COLO668 (cell line): ENCODE data around the gene ITGBL1.

Experiments used
- DNase-seq: peaks from one replicate; lab custom pipeline; 2025; ENCODE audit not compliant: unreplicated experiment; lab: John Stamatoyannopoulos, UW

The ITGBL1 gene

GRCh38 chr13:101449790-101450748 is 2.4 kb upstream of the ITGBL1 start:
- DNase-seq = no peak

GRCh38 chr13:101450749-101451130 is 1.7 kb upstream of the ITGBL1 start:
- DNase-seq = no peak

GRCh38 chr13:101451641-101452040 is 834 bp upstream of the ITGBL1 start:
- DNase-seq = no peak

- peak; percentile 59 for DNase-seq
These were observed 1.3 kb downstream of the ITGBL1 start for GRCh38 chr13:101453784-101454201.

- no peak for DNase-seq
These were observed 2.3 kb downstream of the ITGBL1 start for GRCh38 chr13:101454767-101455166.

- DNase-seq = no peak
These were observed 3.4 kb downstream of the ITGBL1 start for GRCh38 chr13:101455863-101456262.

GRCh38 chr13:101457176-101457575 is 4.7 kb downstream of the ITGBL1 start:
- DNase-seq = no peak

- no peak for DNase-seq
These were observed 13.4 kb downstream of the ITGBL1 start for GRCh38 chr13:101465877-101466276.

- DNase-seq = no peak
These were observed 14.9 kb downstream of the ITGBL1 start for GRCh38 chr13:101467415-101467814.

- DNase-seq = no peak
These were observed 21.0 kb downstream of the ITGBL1 start for GRCh38 chr13:101473458-101473857.

- DNase-seq = no peak
These were observed 22.0 kb downstream of the ITGBL1 start for GRCh38 chr13:101474419-101474957.

GRCh38 chr13:101475536-101475935 is 23.1 kb downstream of the ITGBL1 start:
- DNase-seq = no peak

GRCh38 chr13:101481421-101481820 is 28.9 kb downstream of the ITGBL1 start:
- no peak for DNase-seq

GRCh38 chr13:101486708-101487437 is 34.4 kb downstream of the ITGBL1 start:
- DNase-seq = no peak

- no peak for DNase-seq
These were observed 35.0 kb downstream of the ITGBL1 start for GRCh38 chr13:101487438-101487830.

GRCh38 chr13:101488734-101489133 is 36.3 kb downstream of the ITGBL1 start:
- DNase-seq = no peak

GRCh38 chr13:101489643-101490405 is 37.3 kb downstream of the ITGBL1 start:
- no peak for DNase-seq

GRCh38 chr13:101490406-101491015 is 38.0 kb downstream of the ITGBL1 start:
- no peak for DNase-seq

- DNase-seq = no peak
These were observed 39.9 kb downstream of the ITGBL1 start for GRCh38 chr13:101492251-101492910.

- DNase-seq = no peak
These were observed 41.1 kb downstream of the ITGBL1 start for GRCh38 chr13:101493541-101493940.
